HepG2 (cell line): ENCODE measurements around the gene ZFAND6. TPM values are rescaled to one million over a fixed set of nuclear protein-coding genes. Genes with fewer than 3 reads are reported as not detected.
A peak's percentile ranks its signal among the peaks of the same experiment; 100 is the strongest.

Experiments used
- BHLHE40 ChIP-seq: IDR thresholded peaks from 2 replicates; pipeline ENCODE4 v1.6.1; 2011; ENCODE audit warnings: low read length, improper control_type of control experiment
- CBFB ChIP-seq: sonication (generic); formaldehyde crosslinking; IDR thresholded peaks from 2 replicates; pipeline ENCODE4 v1.4.0; 2020; ENCODE audit warnings: missing genetic modification reagents
- CHD4 ChIP-seq: fragments of 200-600 bp; sonication (generic); IDR thresholded peaks from 2 replicates; pipeline ENCODE4 v1.7.0; 2017; ENCODE audit warnings: mild to moderate bottlenecking, low read length, borderline replicate concordance
- FOSL1 ChIP-seq: sonication (generic); formaldehyde crosslinking; IDR thresholded peaks from 2 replicates; pipeline ENCODE4 v1.9.0; 2021; ENCODE audit warnings: missing genetic modification reagents, borderline replicate concordance
- HDAC6 ChIP-seq: fragments of 200-600 bp; sonication (generic); IDR thresholded peaks from 2 replicates; pipeline ENCODE4 v1.7.0; 2017; ENCODE audit warnings: mild to moderate bottlenecking, antibody characterized with exemption, low read length, low read depth
- KDM5B ChIP-seq: sonication (generic); formaldehyde crosslinking; IDR thresholded peaks from 2 replicates; pipeline ENCODE4 v1.4.0; 2020; ENCODE audit warnings: missing genetic modification reagents, mild to moderate bottlenecking, borderline replicate concordance
- NFE2 ChIP-seq: sonication (generic); formaldehyde crosslinking; IDR thresholded peaks from 2 replicates; pipeline ENCODE4 v1.4.0; 2020; ENCODE audit warnings: missing genetic modification reagents
- NFYC ChIP-seq: IDR thresholded peaks from 2 replicates; pipeline ENCODE4 v1.6.1; 2016; ENCODE audit warnings: missing genetic modification reagents, missing compliant biosample characterization
- RBM22 ChIP-seq: fragments of 200-400 bp; formaldehyde crosslinking; optimal IDR thresholded peaks from 2 replicates; pipeline ENCODE3; 2017; ENCODE audit warnings: mild to moderate bottlenecking, low read length, moderate library complexity
- TFDP1 ChIP-seq: IDR thresholded peaks from 2 replicates; pipeline ENCODE4 v1.6.1; 2016; ENCODE audit warnings: missing compliant biosample characterization, missing genetic modification reagents, borderline replicate concordance
- THAP9 ChIP-seq: sonication (generic); formaldehyde crosslinking; IDR thresholded peaks from 2 replicates; pipeline ENCODE4; 2020; ENCODE audit warnings: missing genetic modification reagents, mild to moderate bottlenecking, borderline replicate concordance
- WIZ ChIP-seq: sonication (generic); formaldehyde crosslinking; IDR thresholded peaks from 2 replicates; pipeline ENCODE4 v1.5.1; 2020; ENCODE audit warnings: mild to moderate bottlenecking, missing genetic modification reagents
- ZFP41 ChIP-seq: sonication (generic); formaldehyde crosslinking; IDR thresholded peaks from 2 replicates; pipeline ENCODE4 v1.4.0; 2020; ENCODE audit warnings: mild to moderate bottlenecking, missing genetic modification reagents, borderline replicate concordance
- ZNF282 ChIP-seq: fragments of 450-650 bp; IDR thresholded peaks from 2 replicates; pipeline ENCODE4 v1.6.1; 2018; ENCODE audit not compliant: partially characterized antibody
- ZNF350 ChIP-seq: sonication (generic); formaldehyde crosslinking; IDR thresholded peaks from 2 replicates; pipeline ENCODE4 v1.4.0; 2020; ENCODE audit warnings: mild to moderate bottlenecking, low read depth, missing genetic modification reagents, borderline replicate concordance
- ZNF367 ChIP-seq: sonication (generic); formaldehyde crosslinking; IDR thresholded peaks from 2 replicates; pipeline ENCODE4 v1.4.0; 2020; ENCODE audit warnings: missing genetic modification reagents, borderline replicate concordance
- ZNF512 ChIP-seq: sonication (generic); formaldehyde crosslinking; IDR thresholded peaks from 2 replicates; pipeline ENCODE4 v1.4.0; 2020; ENCODE audit warnings: mild to moderate bottlenecking, missing genetic modification reagents
- ZNF737 ChIP-seq: sonication (generic); formaldehyde crosslinking; IDR thresholded peaks from 2 replicates; pipeline ENCODE4 v1.5.0; 2020; ENCODE audit warnings: missing genetic modification reagents, mild to moderate bottlenecking, borderline replicate concordance
- polyA plus RNA-seq, 8 experiments: library from polyadenylated mRNA; depleted of rRNA in 3 of 8; stranded (reverse) in 7 of 8; unstranded in 1 of 8; fragments of >200 nt; fragmentation: Illumina TruSeq in 4 of 8; extraction: Trizol in 4 of 8; gene quantifications; 2 replicates each; pipeline versions ENCODE4 v1.2.1 to v1.2.3, GENCODE V29; 2011 to 2016; ENCODE audit warnings: low read depth in 4 of 8, missing spikeins in 1 of 8, mixed read lengths in 1 of 8; ENCODE audit not compliant: insufficient read depth in 1 of 8
- total RNA-seq, 5 experiments: library from RNA; depleted of rRNA; stranded (reverse); fragments of >200 nt; fragmentation: Illumina TruSeq; extraction: Trizol; gene quantifications; 2 replicates each; pipeline ENCODE4 v1.2.3, GENCODE V29; 2016; ENCODE audit warnings: low read depth in 1 of 5
- TF ChIP-seq, protein P1 (sequence below), 2 experiments: IDR thresholded peaks; 2 replicates each; pipeline ENCODE4 v1.6.1; 2011 to 2012; ENCODE audit warnings: low read length in 2 of 2, borderline replicate concordance in 1 of 2, low read depth in 1 of 2, mild to moderate bottlenecking in 1 of 2, moderate library complexity in 1 of 2
- TF ChIP-seq, protein P2 (sequence below): sonication (generic); formaldehyde crosslinking; IDR thresholded peaks from 2 replicates; pipeline ENCODE4 v1.4.0; 2020; ENCODE audit warnings: missing genetic modification reagents

The ZFAND6 gene
- total and polyA plus RNA-seq, 2 of the 13 experiments (the other 11 are each of a cell fraction or from before 2014, with no cell fraction given) = 84.2 to 115 TPM

DNA sequence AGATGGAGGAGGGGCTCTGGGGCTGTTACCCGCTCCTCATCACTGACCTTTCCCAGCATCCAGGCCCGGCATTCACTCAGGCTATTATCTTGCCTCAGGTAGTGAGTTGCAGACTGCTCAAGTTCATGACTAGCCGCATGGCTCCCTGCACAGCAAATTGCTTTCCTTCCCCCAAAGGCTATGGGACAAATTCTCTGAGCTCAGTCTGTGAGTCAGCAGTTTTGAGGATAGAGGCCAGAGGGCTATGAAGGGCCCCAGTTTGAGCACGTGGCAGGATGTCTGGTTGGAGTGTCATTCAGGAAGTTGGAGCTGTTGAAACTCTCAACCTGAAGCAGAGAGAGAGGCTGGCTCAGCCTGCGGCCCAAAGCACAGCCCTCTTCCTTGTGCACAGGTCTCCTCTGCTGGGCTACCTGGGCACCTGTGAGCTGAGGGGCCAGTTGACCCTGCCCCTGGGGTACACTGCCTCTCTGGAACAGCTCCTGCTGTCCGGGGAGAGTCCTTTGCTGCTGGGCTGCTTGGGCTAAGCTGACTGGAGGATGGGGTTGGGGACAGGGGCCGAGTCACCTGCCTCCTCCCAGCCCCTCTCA lies 101.2 kb downstream of the ZFAND6 start (continued):
- TF ChIP-seq, protein P1, sequence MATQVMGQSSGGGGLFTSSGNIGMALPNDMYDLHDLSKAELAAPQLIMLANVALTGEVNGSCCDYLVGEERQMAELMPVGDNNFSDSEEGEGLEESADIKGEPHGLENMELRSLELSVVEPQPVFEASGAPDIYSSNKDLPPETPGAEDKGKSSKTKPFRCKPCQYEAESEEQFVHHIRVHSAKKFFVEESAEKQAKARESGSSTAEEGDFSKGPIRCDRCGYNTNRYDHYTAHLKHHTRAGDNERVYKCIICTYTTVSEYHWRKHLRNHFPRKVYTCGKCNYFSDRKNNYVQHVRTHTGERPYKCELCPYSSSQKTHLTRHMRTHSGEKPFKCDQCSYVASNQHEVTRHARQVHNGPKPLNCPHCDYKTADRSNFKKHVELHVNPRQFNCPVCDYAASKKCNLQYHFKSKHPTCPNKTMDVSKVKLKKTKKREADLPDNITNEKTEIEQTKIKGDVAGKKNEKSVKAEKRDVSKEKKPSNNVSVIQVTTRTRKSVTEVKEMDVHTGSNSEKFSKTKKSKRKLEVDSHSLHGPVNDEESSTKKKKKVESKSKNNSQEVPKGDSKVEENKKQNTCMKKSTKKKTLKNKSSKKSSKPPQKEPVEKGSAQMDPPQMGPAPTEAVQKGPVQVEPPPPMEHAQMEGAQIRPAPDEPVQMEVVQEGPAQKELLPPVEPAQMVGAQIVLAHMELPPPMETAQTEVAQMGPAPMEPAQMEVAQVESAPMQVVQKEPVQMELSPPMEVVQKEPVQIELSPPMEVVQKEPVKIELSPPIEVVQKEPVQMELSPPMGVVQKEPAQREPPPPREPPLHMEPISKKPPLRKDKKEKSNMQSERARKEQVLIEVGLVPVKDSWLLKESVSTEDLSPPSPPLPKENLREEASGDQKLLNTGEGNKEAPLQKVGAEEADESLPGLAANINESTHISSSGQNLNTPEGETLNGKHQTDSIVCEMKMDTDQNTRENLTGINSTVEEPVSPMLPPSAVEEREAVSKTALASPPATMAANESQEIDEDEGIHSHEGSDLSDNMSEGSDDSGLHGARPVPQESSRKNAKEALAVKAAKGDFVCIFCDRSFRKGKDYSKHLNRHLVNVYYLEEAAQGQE (IDR thresholded peaks at IDR 0.05; ENCODE audit: borderline replicate concordance in 1 of 2, low read depth in 1 of 2, low read length in 2 of 2) = peak in 1 of 2 experiments; percentile 27; a peak in 1 of 4 replicates
- peak; percentile 89 for TF ChIP-seq NFE2 (CRISPR knock-in tag)
- TF ChIP-seq ZFP41 (CRISPR knock-in tag) = no peak
- no peak for TF ChIP-seq HDAC6
- TF ChIP-seq ZNF282 = no peak
- no peak; the same call in 1 of the 2 replicates for TF ChIP-seq KDM5B (CRISPR knock-in tag)
- peak; percentile 82; the same call in 1 of the 2 replicates for TF ChIP-seq TFDP1 (CRISPR knock-in tag)
- TF ChIP-seq, protein P2, sequence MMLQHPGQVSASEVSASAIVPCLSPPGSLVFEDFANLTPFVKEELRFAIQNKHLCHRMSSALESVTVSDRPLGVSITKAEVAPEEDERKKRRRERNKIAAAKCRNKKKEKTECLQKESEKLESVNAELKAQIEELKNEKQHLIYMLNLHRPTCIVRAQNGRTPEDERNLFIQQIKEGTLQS = 0 out of 2 replicates have a peak, but pooled peaks have one; percentile 23
- peak; percentile 65 for TF ChIP-seq BHLHE40
- TF ChIP-seq FOSL1 (CRISPR knock-in tag) = no peak
- TF ChIP-seq RBM22 = no peak
- TF ChIP-seq ZNF367 (CRISPR knock-in tag) = no peak
- TF ChIP-seq CHD4 = no peak
- no peak for TF ChIP-seq ZNF350 (CRISPR knock-in tag)
- TF ChIP-seq THAP9 (CRISPR knock-in tag) = no peak
- no peak for TF ChIP-seq WIZ (CRISPR knock-in tag)
- TF ChIP-seq CBFB (CRISPR knock-in tag) = no peak
- no peak for TF ChIP-seq ZNF512 (CRISPR knock-in tag)
- no peak for TF ChIP-seq ZNF737 (CRISPR knock-in tag)
- TF ChIP-seq NFYC = 0 out of 2 replicates have a peak, but pooled peaks have one; percentile 12
